SK-N-SH (cell line): ENCODE data around the gene ST6GALNAC5. TPM values are rescaled to one million over a fixed set of nuclear protein-coding genes. Genes with fewer than 3 reads are reported as not detected.

Source experiments
- CTCF ChIA-PET: fragments of 300-600, 350-600 bp; formaldehyde crosslinking; extraction: SDS; loops from one replicate; lab custom pipeline; 2021; lab: Yijun Ruan, JAX
- POLR2A ChIA-PET: fragments of 350-600 bp; sonication (Branson Sonifier 250); formaldehyde crosslinking; extraction: SDS; loops from one replicate; lab custom pipeline; 2020; ENCODE audit warnings: antibody characterized with exemption, inconsistent platforms; lab: Yijun Ruan, JAX
- DNase-seq: peaks from one replicate; pipeline ENCODE4 v3.0.0; 2012
- H2AFZ ChIP-seq: fragments of 200-600 bp; sonication (generic); 2 replicates; pipeline ENCODE4 v1.8.1; 2016; ENCODE audit warnings: antibody characterized with exemption, mild to moderate bottlenecking, low read depth
- H3F3A ChIP-seq: fragments of 200-600 bp; sonication (generic); replicated peaks from 2 replicates; pipeline ENCODE3; 2016; ENCODE audit warnings: antibody characterized with exemption, mild to moderate bottlenecking; ENCODE audit not compliant: insufficient read depth
- H3K27ac ChIP-seq, 2 experiments: fragments of 200-500 bp in 1 of 2; fragments of 200-600 bp in 1 of 2; sonication (Bioruptor generic) in 1 of 2; sonication (generic), shearing (Covaris generic) in 1 of 2; 2 replicates each; pipeline versions ENCODE4 v1.5.1 to v1.6.1; 2014 to 2016; ENCODE audit warnings: low read depth in 2 of 2, inconsistent platforms in 1 of 2, low read length in 1 of 2, mild to moderate bottlenecking in 1 of 2, mixed read lengths in 1 of 2
- H3K27me3 ChIP-seq: fragments of 200-600 bp; sonication (generic), shearing (Covaris generic); 2 replicates; pipeline ENCODE4 v1.6.1; 2016; ENCODE audit warnings: mixed run types; ENCODE audit not compliant: insufficient read depth
- H3K36me3 ChIP-seq, 2 experiments: fragments of 200-500 bp in 1 of 2; fragments of 200-600 bp in 1 of 2; sonication (Bioruptor generic) in 1 of 2; sonication (generic) in 1 of 2; replicated peaks in 1 of 2; 2 replicates each; pipeline versions ENCODE3 to v1.5.1; 2014 to 2016; ENCODE audit warnings: low read length in 1 of 2, mild to moderate bottlenecking in 1 of 2; ENCODE audit not compliant: insufficient read depth in 2 of 2, control insufficient read depth in 1 of 2
- H3K4me1 ChIP-seq, 2 experiments: fragments of 200-500 bp in 1 of 2; fragments of 200-600 bp in 1 of 2; sonication (Bioruptor generic) in 1 of 2; sonication (generic), shearing (Covaris generic) in 1 of 2; 2 replicates each; pipeline versions ENCODE4 v1.5.1 to v1.6.1; 2014 to 2016; ENCODE audit warnings: low read depth in 1 of 2, low read length in 1 of 2, mixed run types in 1 of 2; ENCODE audit not compliant: insufficient read depth in 2 of 2, control insufficient read depth in 1 of 2
- H3K4me2 ChIP-seq: fragments of 200-600 bp; sonication (generic), shearing (Covaris generic); 2 replicates; pipeline ENCODE4 v1.6.1; 2017; ENCODE audit warnings: mixed run types
- H3K4me3 ChIP-seq, 2 experiments: fragments of 200-500 bp in 1 of 2; fragments of 200-600 bp in 1 of 2; sonication (Bioruptor generic) in 1 of 2; sonication (generic), shearing (Covaris generic) in 1 of 2; 2 replicates each; pipeline versions ENCODE4 v1.5.1 to v1.8.1; 2014 to 2016; ENCODE audit warnings: low read depth in 2 of 2, inconsistent platforms in 1 of 2, low read length in 1 of 2, mild to moderate bottlenecking in 1 of 2, mixed read lengths in 1 of 2, moderate library complexity in 1 of 2
- H3K79me2 ChIP-seq: fragments of 200-600 bp; sonication (generic); 2 replicates; pipeline ENCODE4 v1.8.1; 2017; ENCODE audit warnings: mild to moderate bottlenecking; ENCODE audit not compliant: insufficient read depth
- H3K9ac ChIP-seq: fragments of 200-600 bp; sonication (generic); 2 replicates; pipeline ENCODE4 v1.6.1; 2017; ENCODE audit warnings: mixed run types
- H3K9me2 ChIP-seq: fragments of 200-600 bp; sonication (generic); 2 replicates; pipeline ENCODE4 v1.6.1; 2017; ENCODE audit warnings: mixed run types
- H3K9me3 ChIP-seq: fragments of 200-600 bp; sonication (generic); 2 replicates; pipeline ENCODE4 v1.6.1; 2017; ENCODE audit warnings: mixed run types, mild to moderate bottlenecking, moderate library complexity
- H4K20me1 ChIP-seq: fragments of 200-600 bp; sonication (generic); 2 replicates; pipeline ENCODE4 v1.6.1; 2017; ENCODE audit warnings: mild to moderate bottlenecking, mixed run types; ENCODE audit not compliant: insufficient read depth
- CHD2 ChIP-seq: fragments of 150-350 bp; IDR thresholded peaks from 2 replicates; pipeline ENCODE4 v1.6.1; 2018; ENCODE audit warnings: low read length; ENCODE audit not compliant: partially characterized antibody
- FOXJ3 ChIP-seq: sonication (generic); formaldehyde crosslinking; IDR thresholded peaks from 2 replicates; pipeline ENCODE4 v1.5.1; 2020; ENCODE audit warnings: mild to moderate bottlenecking, missing genetic modification reagents
- FOXM1 ChIP-seq: IDR thresholded peaks from 2 replicates; pipeline ENCODE4 v1.4.0; 2012; ENCODE audit warnings: low read depth, mild to moderate bottlenecking
- GABPA ChIP-seq: IDR thresholded peaks from 2 replicates; pipeline ENCODE4 v1.4.0; 2012; ENCODE audit warnings: low read depth, mild to moderate bottlenecking
- JUND ChIP-seq: IDR thresholded peaks from 2 replicates; pipeline ENCODE4 v1.4.0; 2012
- MXI1 ChIP-seq: IDR thresholded peaks from 2 replicates; pipeline ENCODE4 v1.6.1; 2012; ENCODE audit warnings: mild to moderate bottlenecking, low read depth, low read length, improper control_type of control experiment
- NFIC ChIP-seq: IDR thresholded peaks from 2 replicates; pipeline ENCODE4 v1.4.0; 2012; ENCODE audit warnings: borderline replicate concordance
- RAD21 ChIP-seq: IDR thresholded peaks from 2 replicates; pipeline ENCODE4 v1.6.1; 2012; ENCODE audit warnings: mild to moderate bottlenecking, low read length
- RFX5 ChIP-seq: IDR thresholded peaks from 2 replicates; pipeline ENCODE4 v1.6.1; 2012; ENCODE audit warnings: mild to moderate bottlenecking, improper control_type of control experiment, low read length
- SMC3 ChIP-seq: IDR thresholded peaks from 2 replicates; pipeline ENCODE4 v1.6.1; 2012; ENCODE audit warnings: low read depth, low read length, improper control_type of control experiment
- TAF1 ChIP-seq: IDR thresholded peaks from 2 replicates; pipeline ENCODE4 v1.6.1; 2012; ENCODE audit warnings: low read depth, mild to moderate bottlenecking, low read length, moderate library complexity, borderline replicate concordance
- TCF12 ChIP-seq: IDR thresholded peaks from 2 replicates; pipeline ENCODE4 v1.4.0; 2012
- YY1 ChIP-seq: IDR thresholded peaks from 2 replicates; pipeline ENCODE4 v1.4.0; 2012; ENCODE audit warnings: low read depth, mild to moderate bottlenecking
- WGBS: methylation state at CpG from one replicate; pipeline ENCODE4 v1.1.6; 2017; ENCODE audit warnings: low lambda C conversion rate; 5-methylcytosine and 5-hydroxymethylcytosine counted together
- polyA plus RNA-seq, 3 experiments: library from polyadenylated mRNA; depleted of rRNA; stranded (reverse); fragments of >200 nt; gene quantifications; 2 replicates each; pipeline ENCODE4 v1.2.3, GENCODE V29; 2012
- TF ChIP-seq, protein P1 (sequence below): IDR thresholded peaks from 2 replicates; pipeline ENCODE4 v1.4.0; 2012; ENCODE audit warnings: low read depth, borderline replicate concordance
- TF ChIP-seq, protein P2 (sequence below): IDR thresholded peaks from 2 replicates; pipeline ENCODE4 v1.6.1; 2012; ENCODE audit warnings: mild to moderate bottlenecking, low read depth, low read length, moderate library complexity
- TF ChIP-seq, protein P3 (sequence below): fragments of 200-600 bp; sonication (generic); IDR thresholded peaks from 2 replicates; pipeline ENCODE4 v1.6.1; 2017; ENCODE audit warnings: antibody characterized with exemption, mild to moderate bottlenecking, moderate library complexity
- TF ChIP-seq, protein P4 (sequence below): IDR thresholded peaks from 2 replicates; pipeline ENCODE4 v1.4.0; 2012; ENCODE audit warnings: low read depth

ST6GALNAC5 gene
- polyA plus RNA-seq, 1 of the 3 experiments (the other 2 are of a cell fraction) = 10.6 TPM

DNA sequence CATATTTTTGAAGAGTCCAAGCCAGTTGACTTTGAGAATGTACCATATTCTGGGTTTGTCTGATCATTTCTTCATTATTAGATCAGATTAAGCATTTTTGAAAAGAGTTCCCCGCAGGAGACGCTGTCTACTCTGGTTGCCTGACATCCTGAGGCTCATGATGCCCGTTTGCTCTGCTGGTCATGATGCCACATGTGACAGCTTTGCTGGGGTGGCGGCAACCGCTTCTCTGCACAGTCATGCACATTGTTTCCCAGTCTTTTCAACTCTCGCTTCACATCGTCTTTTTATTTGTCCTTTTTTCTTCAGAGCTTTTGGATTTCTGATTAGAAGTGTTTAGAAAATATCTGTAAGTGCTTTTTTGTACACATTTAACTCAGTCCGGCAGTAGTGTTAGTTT is 90.7 kb downstream of the ST6GALNAC5 start:
- no peaks in the 10 kb centered on the region for H3K9me3 ChIP-seq
- H3K27me3 ChIP-seq = no peaks in the 10 kb centered on the region
- no peak overlapping the region for H3K4me2 ChIP-seq
- H3K4me3 ChIP-seq = no peak overlapping the region
- H3K27ac ChIP-seq = no peak overlapping the region
- H3K4me1 ChIP-seq = no peaks in the 10 kb centered on the region
- DNase-seq = no peak
- TF ChIP-seq FOXM1 (no peak), FOXJ3 (no peak), CHD2 (no peak), RFX5 (no peak), NFIC (no peak), RAD21 (no peak), GABPA (no peak)
- TF ChIP-seq, protein P1, sequence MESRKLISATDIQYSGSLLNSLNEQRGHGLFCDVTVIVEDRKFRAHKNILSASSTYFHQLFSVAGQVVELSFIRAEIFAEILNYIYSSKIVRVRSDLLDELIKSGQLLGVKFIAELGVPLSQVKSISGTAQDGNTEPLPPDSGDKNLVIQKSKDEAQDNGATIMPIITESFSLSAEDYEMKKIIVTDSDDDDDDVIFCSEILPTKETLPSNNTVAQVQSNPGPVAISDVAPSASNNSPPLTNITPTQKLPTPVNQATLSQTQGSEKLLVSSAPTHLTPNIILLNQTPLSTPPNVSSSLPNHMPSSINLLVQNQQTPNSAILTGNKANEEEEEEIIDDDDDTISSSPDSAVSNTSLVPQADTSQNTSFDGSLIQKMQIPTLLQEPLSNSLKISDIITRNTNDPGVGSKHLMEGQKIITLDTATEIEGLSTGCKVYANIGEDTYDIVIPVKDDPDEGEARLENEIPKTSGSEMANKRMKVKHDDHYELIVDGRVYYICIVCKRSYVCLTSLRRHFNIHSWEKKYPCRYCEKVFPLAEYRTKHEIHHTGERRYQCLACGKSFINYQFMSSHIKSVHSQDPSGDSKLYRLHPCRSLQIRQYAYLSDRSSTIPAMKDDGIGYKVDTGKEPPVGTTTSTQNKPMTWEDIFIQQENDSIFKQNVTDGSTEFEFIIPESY = no peak
- TF ChIP-seq, protein P2, sequence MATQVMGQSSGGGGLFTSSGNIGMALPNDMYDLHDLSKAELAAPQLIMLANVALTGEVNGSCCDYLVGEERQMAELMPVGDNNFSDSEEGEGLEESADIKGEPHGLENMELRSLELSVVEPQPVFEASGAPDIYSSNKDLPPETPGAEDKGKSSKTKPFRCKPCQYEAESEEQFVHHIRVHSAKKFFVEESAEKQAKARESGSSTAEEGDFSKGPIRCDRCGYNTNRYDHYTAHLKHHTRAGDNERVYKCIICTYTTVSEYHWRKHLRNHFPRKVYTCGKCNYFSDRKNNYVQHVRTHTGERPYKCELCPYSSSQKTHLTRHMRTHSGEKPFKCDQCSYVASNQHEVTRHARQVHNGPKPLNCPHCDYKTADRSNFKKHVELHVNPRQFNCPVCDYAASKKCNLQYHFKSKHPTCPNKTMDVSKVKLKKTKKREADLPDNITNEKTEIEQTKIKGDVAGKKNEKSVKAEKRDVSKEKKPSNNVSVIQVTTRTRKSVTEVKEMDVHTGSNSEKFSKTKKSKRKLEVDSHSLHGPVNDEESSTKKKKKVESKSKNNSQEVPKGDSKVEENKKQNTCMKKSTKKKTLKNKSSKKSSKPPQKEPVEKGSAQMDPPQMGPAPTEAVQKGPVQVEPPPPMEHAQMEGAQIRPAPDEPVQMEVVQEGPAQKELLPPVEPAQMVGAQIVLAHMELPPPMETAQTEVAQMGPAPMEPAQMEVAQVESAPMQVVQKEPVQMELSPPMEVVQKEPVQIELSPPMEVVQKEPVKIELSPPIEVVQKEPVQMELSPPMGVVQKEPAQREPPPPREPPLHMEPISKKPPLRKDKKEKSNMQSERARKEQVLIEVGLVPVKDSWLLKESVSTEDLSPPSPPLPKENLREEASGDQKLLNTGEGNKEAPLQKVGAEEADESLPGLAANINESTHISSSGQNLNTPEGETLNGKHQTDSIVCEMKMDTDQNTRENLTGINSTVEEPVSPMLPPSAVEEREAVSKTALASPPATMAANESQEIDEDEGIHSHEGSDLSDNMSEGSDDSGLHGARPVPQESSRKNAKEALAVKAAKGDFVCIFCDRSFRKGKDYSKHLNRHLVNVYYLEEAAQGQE = no peak
- POLR2A ChIA-PET = no interaction called here
- H2AFZ ChIP-seq = no peak overlapping the region
- 90% methylated on average over 8 of the region's 8 CpGs for WGBS
- CTCF ChIA-PET = no interaction called here
- no peaks in the 10 kb centered on the region for H3F3A ChIP-seq
- no peak overlapping the region for H3K9ac ChIP-seq
- H3K79me2 ChIP-seq = no peaks in the 10 kb centered on the region
- H3K36me3 ChIP-seq = no peaks in the 10 kb centered on the region
- H4K20me1 ChIP-seq = no peaks in the 10 kb centered on the region
- H3K9me2 ChIP-seq = no peaks in the 10 kb centered on the region

DNA sequence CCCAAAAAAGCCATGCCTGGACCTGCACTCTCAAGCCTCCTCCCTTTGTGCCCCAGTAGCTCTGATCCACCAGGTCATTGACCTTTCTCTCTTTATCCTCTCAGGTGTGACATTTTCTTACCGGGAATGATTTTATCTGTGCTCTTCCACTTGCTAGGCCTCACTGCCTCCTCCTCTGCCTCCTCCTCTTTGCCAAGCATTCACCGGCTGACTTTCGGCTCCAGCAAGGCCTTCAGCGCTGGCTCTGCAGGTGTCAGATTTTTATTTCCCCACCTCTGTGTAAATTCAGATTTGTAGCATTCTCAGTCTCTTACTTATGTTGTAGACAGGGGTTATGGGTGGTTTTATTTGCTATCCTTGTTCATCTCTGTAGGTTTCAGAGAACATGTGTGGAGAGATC is 91.5 kb downstream of the ST6GALNAC5 start:
- Histone ChIP-seq H3K27me3 (no peaks in the 10 kb centered on the region), H3K4me2 (no peak overlapping the region), H3K9ac (no peak overlapping the region), H4K20me1 (no peaks in the 10 kb centered on the region), H3K36me3 (no peaks in the 10 kb centered on the region), H3K4me3 (no peak overlapping the region), H3K4me1 (no peaks in the 10 kb centered on the region; a peak in 1 of 4 replicates), H3K9me2 (no peaks in the 10 kb centered on the region), H3K9me3 (no peaks in the 10 kb centered on the region), H3K79me2 (no peaks in the 10 kb centered on the region), H2AFZ (no peak overlapping the region), H3F3A (no peaks in the 10 kb centered on the region), H3K27ac (no peak overlapping the region)
- WGBS = 93% methylated on average over 4 of the region's 4 CpGs
- DNase-seq = no peak
- CTCF ChIA-PET = no interaction called here
- POLR2A ChIA-PET = no interaction called here
- TF ChIP-seq TCF12 = no peak
- TF ChIP-seq, protein P3, sequence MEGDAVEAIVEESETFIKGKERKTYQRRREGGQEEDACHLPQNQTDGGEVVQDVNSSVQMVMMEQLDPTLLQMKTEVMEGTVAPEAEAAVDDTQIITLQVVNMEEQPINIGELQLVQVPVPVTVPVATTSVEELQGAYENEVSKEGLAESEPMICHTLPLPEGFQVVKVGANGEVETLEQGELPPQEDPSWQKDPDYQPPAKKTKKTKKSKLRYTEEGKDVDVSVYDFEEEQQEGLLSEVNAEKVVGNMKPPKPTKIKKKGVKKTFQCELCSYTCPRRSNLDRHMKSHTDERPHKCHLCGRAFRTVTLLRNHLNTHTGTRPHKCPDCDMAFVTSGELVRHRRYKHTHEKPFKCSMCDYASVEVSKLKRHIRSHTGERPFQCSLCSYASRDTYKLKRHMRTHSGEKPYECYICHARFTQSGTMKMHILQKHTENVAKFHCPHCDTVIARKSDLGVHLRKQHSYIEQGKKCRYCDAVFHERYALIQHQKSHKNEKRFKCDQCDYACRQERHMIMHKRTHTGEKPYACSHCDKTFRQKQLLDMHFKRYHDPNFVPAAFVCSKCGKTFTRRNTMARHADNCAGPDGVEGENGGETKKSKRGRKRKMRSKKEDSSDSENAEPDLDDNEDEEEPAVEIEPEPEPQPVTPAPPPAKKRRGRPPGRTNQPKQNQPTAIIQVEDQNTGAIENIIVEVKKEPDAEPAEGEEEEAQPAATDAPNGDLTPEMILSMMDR = no peak
- no peak for TF ChIP-seq YY1
- TF ChIP-seq, protein P4, sequence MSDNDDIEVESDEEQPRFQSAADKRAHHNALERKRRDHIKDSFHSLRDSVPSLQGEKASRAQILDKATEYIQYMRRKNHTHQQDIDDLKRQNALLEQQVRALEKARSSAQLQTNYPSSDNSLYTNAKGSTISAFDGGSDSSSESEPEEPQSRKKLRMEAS = no peak
- TF ChIP-seq NFIC = no peak
- TF ChIP-seq SMC3 = no peak
- no peak for TF ChIP-seq JUND
- TF ChIP-seq TAF1 = no peak
- no peak for TF ChIP-seq MXI1
